NCI-H1417 treated with DMSO at 0.1 percent for 48 hours (cell line): ENCODE data around the gene THSD8.
"Not testable (repeated sequence)": the region's sequence is repeated elsewhere in the genome, so short reads cannot be mapped to it uniquely, and the experiment has no call there.

Source experiments
- DNase-seq: peaks from one replicate; lab custom pipeline; 2025; lab: John Stamatoyannopoulos, UW

Gene THSD8

GRCh38 chr19:12792051-12792852 is 9.6 kb upstream of the THSD8 start:
- DNase-seq: no peak

DNA sequence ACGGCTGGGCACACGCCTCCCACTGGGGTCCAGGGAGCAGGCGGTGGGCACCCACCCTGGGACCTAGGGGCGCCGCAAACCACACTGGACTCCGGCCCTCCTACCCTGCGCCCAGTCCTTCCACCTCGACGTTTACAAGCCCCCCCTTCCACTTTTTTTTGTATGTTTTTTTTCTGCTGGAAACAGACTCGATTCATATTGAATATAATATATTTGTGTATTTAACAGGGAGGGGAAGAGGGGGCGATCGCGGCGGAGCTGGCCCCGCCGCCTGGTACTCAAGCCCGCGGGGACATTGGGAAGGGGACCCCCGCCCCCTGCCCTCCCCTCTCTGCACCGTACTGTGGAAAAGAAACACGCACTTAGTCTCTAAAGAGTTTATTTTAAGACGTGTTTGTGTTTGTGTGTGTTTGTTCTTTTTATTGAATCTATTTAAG is 9.0 kb upstream of the THSD8 start:
- no peak for DNase-seq

DNA sequence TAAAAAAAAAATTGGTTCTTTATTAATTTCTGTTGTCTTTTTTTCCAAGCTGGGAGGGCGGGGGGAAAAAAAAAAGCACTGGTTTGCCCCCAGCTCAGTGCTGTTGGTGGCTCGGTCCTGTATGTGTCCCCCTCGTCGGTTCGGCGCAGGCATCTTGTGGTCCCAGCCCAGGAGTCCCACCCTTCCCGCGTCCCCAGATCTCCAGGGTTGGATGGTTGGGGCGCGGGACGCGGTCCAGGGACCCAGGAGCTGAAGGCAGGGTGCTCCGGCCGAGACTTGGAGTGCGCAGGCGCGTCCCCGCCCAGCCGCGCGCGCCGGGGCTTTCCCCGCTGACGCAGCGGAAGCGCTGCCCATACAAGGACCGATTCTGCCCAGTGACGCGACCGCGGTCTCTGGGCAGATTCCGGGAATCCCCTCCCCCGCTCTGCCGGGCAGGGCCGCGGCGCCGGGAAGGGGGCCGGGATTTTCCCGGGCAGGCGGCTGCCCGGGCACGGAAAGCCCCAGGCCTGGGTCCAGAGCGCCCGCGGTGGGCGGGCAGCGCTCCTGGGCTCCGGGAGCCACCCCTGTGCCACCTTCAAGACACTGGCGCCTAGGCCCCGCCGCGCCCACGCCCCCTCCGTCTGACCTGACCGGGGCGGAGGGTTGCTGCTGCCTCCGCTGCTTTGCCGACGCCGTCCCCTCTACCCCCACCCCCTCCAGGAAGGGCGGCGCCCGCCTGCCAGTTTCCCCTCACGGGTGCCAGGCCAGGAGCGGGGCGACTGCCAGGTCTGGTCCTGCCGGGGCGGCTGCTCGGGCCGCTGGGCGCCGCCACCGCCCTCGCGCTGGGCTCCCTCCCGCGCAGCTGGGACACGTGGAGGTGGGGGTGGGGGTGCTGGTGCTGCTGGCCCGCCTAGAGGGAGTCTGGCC is 8.3 kb upstream of the THSD8 start:
- DNase-seq: peak; percentile 58

- DNase-seq: no peak
Observed at GRCh38 chr19:12794196-12794941, 7.5 kb upstream of the THSD8 start.

DNA sequence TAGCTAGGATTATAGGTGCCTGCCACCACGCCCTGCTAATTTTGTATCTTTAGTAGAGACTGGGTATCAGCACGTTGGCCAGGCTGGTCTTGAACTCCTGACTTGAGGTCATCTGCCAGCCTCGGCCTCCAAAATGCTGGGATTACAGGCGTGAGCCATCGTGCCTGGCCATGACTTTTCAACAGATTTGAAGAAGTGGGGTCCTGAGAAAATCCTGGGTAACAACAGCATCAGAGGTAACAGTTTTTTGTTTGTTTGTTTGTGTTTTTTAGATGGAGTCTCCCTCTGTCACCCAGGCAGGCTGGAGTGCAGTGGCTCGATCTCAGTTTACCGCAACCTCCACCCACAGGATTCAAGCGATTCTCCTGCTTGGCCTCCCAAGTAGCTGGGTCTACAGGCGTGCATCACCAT is 6.9 kb upstream of the THSD8 start:
- DNase-seq: no peak

DNA sequence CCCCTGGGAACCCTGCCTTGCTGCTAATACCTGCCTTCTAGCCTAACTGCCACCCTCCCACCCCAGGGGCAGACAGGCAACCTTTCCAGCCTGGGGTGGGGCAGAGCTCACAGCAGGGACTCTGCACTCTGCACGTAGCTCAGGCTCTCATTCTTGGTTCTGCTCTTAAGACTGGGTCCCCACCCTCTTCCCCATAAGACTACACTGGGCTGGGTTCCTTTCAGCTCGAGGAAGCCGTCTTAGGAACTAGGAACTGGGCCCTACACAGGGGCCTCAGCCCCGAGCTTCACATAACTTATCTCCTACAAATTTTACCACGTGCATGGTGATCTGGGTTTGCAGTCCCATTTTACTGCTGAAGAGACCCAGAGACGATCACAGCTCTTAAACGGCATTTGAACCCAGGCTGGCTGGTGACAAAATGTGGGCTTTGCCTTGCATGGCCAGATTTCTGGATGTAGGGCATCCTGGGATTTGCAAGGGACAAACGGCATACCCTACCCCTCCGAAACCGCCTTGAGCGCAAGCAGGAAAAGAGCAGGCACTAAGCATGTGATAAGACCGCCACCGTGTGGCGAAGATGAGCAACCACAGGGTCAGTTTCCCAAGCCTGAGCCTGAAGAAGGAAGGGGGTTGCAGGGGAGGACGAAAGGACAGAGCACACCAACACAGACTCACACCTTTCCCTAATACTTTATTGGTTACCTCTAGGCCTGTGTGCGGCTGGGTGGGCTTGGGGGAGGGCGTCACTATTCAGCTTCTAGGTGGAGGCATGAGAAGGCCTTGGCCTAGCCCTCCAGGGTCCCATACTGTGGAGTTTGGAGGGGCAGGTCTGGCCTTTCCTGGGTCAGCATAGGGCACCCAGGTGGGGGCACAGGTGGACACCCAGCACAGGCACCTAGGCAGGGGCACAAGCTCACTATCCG is 5.5 kb upstream of the THSD8 start:
- peak; percentile 48 for DNase-seq

DNA sequence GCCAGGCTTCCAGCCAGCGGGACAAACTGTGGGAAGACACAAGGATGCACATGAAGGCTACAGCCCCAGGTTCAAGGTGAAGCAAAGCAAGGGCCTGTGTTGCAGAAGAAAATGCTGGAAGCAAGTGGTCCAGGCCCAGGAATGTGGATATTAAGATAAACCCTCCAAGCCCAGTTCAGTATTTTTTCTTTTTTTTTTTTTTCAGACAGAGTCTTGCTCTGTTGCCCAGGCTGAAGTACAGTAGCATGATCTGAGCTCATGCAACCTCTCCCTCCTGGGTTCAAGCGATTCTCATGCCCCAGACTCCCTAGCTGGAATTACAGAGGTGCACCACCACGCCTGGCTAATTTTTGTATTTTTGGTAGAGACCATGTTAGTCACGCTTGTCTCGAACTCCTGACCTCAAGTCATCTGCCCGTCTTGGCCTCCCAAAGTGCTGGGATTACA is 4.7 kb upstream of the THSD8 start:
- DNase-seq: no peak

DNA sequence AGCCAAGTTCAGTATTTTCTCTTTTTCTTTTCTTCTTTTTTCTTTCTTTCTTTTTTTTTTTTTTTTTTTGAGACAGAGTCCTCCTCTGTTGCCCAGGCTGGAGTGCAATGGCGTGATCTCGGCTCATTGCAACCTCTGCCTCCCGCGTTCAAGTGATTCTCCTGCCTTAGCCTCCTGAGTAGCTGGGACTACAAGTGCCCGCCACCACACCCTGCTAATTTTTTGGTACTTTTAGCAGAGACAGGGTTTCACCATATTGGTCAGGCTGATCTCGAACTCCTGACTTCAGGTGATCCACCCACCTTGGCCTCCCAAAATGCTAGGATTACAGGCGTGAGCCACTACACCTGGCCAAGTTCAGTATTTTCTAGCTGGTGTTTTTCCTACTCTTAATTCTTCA is 4.3 kb upstream of the THSD8 start:
- not testable (repeated sequence) for DNase-seq

- DNase-seq: no peak
Observed at GRCh38 chr19:12799742-12800465, 2.0 kb upstream of the THSD8 start.

DNA sequence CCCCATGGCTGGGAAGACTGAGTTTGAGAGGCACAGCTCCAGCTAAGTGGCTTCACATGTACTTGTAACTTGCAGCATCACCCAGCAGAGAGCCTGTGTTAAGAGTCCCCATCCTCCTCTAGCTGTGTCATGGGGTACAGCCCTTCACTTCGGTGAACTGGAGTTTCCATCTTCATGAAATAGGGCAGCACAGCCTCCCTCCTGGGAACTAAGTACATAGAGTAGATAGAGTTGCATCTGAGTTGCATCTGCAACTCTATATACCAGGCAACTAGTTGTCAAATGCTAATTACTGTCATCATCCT is 1.5 kb upstream of the THSD8 start:
- no peak for DNase-seq

DNA sequence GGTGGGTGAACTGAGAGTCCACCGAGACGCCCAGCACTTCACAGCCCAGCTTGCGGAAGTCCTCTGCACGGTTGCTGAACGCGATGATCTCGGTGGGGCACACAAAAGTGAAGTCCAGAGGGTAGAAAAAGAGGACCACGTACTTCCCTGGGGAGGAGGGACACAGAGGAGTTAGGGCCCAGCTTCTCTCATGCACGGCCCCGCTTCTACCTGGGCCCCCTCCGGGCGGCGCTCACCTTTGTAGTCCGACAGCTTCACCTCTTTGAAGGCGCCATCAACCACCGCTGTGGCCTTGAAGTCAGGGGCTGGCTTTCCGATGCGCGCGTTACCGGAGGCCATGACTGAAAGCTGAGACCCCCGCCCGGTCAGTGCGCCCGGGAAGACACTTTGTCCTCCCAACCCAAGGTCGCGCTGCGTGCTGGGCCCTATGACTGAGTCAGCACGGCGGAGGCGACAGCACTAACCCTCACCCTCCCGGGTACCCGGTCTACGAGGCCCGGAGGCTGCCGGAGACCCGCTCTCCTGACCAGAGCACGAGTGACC is 875 bp upstream of the THSD8 start:
- DNase-seq: no peak

- DNase-seq: no peak
Observed at GRCh38 chr19:12802267-12803106, 618 bp downstream of the THSD8 start.

DNA sequence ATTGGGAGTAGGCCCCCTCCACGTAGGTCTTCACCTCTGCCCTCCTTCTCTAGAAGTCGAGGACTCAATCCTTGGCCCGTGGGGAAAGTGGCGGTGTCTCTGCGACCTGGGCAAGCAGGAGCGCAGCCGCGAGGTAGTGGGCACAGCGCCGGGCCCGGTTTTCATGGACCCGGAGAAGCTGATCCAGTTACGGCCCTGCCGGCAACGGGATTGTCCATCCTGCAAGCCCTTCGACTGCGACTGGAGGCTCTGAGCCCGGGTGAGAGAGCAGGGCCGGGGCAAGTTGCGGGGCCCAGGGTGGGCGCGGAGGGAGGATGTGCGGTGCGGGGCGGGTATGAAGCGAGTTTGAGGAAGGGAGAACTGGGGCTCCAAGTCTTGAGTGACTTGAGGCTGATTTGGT is 2.2 kb downstream of the THSD8 start:
- DNase-seq: no peak

DNA sequence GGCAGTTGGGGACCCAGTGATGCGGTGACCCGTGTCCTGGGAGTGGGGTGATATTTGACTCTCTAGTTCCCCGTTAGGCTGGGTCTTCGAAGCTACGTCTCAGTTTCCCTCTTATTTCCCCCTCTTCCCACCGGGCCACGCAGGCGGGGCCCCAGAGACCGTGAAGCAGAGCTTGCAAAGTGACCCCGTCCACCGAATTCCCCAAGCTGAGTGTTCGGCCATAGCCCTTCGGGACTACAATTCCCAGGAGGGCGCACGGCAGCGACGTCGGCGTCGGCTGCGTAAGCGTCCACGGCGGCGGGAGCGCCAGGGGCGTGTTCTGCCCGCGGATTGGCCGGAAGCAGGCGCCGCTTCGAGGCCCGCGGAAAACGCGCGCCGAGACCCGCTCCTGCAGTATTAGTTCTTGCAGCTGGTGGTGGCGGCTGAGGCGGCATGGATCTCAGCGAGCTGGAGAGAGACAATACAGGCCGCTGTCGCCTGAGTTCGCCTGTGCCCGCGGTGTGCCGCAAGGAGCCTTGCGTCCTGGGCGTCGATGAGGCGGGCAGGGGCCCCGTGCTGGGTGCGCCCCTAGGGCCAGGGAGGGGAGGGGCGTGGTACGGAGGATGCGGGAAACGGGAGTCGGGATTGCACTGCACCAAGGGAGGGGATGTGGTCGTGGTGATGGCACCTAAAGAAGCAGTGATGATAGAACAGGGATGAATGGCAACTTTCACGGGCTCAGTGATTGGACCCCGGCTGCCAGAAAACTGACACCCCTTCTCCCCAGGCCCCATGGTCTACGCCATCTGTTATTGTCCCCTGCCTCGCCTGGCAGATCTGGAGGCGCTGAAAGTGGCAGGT is 4.6 kb downstream of the THSD8 start, which contains the start of gene RNASEH2A:
TSS of gene RNASEH2A (plus strand) at position 343 of the 840 bp plus-strand sequence. CDS start at position 433, 90 bp downstream.
- DNase-seq: peak; percentile 61

- DNase-seq: no peak
Observed at GRCh38 chr19:12815088-12815487, 13.2 kb downstream of the THSD8 start.

DNA sequence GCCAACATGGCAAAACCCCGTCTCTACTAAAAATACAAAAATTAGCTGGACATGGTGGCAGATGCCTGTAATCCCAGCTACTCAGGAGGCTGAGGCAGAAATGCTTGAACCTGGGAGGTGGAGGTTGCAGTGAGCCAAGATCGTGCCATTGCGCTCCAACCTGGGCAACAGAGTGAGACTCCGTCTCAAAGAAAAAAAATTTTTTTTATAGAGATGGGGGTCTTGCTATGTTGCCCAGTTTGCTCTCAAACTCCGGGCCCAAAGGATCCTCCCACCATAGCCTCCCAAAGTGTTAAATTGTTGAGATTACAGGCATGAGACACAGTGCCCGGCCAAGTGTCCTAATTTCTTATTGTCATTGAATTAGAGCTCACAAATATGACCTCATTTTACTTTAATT is 15.3 kb downstream of the THSD8 start:
- not testable (repeated sequence) for DNase-seq

DNA sequence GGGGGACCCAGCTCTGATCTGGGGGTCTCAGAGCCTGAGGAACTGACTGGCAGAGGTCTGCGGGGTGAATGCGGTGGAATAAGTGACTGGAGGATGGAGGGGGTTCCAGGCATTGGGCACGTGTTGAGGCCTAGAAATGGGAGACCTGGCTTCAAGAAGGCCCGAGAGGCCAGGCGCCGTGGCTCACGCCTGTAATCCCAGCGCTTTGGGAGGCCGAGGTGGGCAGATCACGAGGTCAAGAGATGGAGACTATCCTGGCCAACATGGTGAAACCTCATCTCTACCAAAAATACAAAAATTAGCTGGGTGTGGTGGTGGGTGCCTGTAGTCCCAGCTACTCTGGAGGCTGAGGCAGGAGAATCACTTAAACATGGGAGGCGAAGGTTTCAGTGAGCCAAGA is 15.9 kb downstream of the THSD8 start:
- DNase-seq: not testable (repeated sequence)

- no peak for DNase-seq
Observed at GRCh38 chr19:12821761-12822160, 19.9 kb downstream of the THSD8 start.
